B cell (primary cell): ENCODE measurements around the gene CD44.

Source experiments
- EZH2 ChIP-seq: IDR thresholded peaks from 2 replicates; pipeline ENCODE4 v1.6.1; 2012; ENCODE audit warnings: borderline replicate concordance, low read depth, mild to moderate bottlenecking, moderate library complexity, low read length; ENCODE audit not compliant: insufficient read depth, poor library complexity, severe bottlenecking
- TF ChIP-seq, protein P1 (sequence below): fragments of 200-600 bp; IDR thresholded peaks from one replicate; pipeline ENCODE4 v1.8.0; 2022; ENCODE audit warnings: antibody characterized with exemption, mild to moderate bottlenecking

DNA sequence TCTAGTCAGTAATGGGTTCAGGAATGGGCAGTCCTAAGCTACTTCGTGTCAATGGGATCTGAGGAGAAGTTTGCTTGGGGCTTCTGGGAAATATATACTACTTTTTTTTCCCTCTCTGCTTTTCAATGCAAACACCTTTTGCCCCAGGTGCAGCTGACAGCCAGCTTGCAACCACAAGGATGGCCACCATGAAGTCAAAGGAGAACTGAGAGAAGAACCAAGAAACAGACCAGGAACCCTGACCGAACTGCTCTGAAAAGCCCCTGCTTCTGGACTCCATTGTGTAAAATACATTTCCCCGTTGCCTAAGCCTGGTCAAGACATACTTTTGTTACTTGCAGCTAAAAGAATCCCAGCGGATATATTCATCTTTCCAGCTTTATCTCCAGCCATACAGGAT, 20.1 kb upstream of the CD44 start:
- TF ChIP-seq, protein P1, sequence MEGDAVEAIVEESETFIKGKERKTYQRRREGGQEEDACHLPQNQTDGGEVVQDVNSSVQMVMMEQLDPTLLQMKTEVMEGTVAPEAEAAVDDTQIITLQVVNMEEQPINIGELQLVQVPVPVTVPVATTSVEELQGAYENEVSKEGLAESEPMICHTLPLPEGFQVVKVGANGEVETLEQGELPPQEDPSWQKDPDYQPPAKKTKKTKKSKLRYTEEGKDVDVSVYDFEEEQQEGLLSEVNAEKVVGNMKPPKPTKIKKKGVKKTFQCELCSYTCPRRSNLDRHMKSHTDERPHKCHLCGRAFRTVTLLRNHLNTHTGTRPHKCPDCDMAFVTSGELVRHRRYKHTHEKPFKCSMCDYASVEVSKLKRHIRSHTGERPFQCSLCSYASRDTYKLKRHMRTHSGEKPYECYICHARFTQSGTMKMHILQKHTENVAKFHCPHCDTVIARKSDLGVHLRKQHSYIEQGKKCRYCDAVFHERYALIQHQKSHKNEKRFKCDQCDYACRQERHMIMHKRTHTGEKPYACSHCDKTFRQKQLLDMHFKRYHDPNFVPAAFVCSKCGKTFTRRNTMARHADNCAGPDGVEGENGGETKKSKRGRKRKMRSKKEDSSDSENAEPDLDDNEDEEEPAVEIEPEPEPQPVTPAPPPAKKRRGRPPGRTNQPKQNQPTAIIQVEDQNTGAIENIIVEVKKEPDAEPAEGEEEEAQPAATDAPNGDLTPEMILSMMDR: no peak
- no peak for TF ChIP-seq EZH2
